Measurements from ENCODE around the gene TPI1. TPM values are rescaled to one million over a fixed set of nuclear protein-coding genes. Genes with fewer than 3 reads are reported as not detected.
"Not testable (repeated sequence)": the region's sequence is repeated elsewhere in the genome, so short reads cannot be mapped to it uniquely, and the experiment has no call there.

The TPI1 gene
- total RNA-seq, 1 donor from 2014 or later: 625 TPM

DNA sequence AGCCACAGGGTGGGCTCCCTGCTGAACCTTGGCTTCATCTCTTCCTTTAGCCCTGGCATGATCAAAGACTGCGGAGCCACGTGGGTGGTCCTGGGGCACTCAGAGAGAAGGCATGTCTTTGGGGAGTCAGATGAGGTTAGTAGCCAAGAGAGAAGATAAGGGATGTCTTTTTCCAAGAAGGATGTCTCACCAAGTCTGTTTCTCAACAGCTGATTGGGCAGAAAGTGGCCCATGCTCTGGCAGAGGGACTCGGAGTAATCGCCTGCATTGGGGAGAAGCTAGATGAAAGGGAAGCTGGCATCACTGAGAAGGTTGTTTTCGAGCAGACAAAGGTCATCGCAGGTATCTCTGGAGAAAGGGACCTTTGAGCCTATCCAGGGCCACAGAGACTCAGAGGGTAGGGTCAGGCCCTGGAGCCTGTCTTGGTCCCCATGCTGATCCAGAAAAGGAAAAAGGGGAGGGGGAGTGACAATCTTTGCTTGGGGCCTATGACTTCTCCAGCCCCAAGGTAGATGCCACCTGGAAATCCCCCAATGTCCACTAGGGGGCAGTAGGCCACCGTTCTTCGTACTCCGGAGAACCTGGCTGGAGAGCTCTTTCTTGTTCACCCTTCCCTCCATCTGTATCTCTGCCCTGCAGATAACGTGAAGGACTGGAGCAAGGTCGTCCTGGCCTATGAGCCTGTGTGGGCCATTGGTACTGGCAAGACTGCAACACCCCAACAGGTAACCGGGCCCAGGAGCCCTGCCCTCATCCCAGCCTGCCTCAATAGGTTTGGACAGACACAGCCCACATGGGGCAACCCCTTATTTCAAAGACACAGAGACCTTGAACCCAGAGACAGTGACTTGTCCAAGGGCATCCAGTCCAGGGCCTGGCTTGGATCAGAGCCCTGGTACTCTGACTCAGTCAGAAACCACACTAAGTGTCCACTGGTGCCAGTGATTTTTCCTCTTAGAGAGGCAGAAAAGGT is 2.0 kb downstream of the TPI1 start:
- DNase-seq: peak; percentile 88

DNA sequence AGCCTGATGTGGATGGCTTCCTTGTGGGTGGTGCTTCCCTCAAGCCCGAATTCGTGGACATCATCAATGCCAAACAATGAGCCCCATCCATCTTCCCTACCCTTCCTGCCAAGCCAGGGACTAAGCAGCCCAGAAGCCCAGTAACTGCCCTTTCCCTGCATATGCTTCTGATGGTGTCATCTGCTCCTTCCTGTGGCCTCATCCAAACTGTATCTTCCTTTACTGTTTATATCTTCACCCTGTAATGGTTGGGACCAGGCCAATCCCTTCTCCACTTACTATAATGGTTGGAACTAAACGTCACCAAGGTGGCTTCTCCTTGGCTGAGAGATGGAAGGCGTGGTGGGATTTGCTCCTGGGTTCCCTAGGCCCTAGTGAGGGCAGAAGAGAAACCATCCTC is 3.0 kb downstream of the TPI1 start:
- not testable (repeated sequence) for DNase-seq

DNA sequence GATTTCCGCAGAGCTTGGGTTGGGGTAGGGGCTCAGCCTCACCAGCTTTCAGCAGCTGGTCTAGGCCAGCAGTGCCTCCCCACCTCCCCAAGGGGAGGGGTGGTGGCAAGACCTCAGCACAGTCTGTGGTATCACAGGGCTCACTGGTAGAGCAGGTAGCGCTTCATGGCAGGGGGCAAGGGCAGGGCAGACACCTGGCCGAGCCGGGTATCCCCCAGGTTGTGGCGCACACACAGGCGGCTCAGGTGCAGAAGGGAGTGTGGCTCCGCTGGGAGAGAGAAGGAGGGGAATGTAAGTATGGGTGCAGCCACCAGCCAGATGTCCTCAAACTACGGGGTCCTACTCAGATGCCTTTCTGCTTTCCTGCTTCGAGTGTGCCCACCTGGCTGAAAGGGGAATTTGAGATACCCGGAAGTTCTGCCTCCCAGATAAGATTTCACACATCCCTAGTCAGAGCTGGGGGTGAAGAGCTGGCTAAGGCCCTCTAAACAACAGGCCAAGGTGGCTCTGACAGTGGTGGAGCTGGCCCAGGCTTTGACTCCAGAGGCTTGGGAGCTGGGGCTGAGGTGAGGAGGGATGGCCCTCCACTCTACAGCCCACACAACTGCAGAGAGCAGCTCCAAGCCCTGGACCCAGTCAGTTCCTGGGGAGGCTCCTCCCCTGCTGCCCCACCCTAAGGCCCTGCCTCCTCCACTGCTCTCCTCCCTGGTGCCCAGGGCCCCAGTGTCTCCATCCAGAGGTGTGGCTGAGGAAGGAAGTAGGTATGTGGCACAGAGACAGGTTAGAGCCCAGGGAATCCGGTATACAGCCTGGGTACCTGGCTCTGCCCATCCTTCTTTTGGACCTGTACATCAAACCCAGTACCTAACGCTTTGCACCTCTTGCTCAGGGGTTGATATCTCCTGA is 4.0 kb downstream of the TPI1 start:
- DNase-seq: no peak

DNA sequence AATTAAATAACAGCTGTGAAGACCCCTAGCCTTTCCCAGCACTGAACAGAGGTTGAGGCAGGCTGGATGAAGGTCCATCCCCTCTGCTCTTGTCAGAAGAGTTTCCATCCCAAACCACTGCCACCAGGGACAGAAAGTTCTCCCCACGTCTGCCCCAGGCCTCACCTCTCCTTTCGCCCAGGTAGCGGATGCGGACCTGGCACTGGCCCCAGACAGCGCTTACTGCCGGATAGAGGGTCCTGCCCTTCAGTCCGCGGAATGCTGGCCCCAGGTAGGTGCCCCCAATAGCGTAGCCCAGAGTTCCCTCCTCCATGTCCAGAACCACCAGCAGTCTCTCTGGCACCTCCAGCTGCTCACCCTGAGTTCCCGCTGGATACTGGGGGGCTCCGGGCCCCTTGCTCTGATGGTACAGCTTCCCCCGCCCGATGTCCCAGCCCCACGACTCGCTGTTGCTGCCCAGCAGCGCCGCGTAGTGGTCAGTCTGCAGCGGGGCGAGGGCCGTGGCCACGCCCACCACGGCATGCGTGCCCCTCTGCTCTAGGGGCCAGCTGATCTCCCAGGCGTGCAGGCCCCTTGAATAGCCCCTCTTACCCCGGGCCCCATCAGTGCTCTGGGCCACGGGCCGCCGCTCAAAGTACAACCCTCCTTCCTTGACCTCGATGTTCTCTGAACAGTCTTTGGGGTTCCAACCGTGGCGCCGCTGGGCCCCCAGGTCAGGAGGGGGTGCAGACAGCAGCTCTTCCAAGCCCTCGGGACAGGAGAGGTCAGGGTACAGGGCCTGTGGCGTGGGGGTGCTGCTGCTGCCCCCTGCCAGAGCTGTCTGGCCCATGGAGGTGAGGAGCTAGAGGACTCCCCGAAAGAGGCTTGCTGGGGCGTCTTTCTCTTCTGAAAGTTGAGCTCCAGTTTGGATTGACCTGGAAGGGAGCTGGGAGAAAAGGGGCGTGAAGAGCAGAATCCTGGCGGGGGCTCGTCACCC is 5.0 kb downstream of the TPI1 start:
- peak; percentile 86 for DNase-seq

DNA sequence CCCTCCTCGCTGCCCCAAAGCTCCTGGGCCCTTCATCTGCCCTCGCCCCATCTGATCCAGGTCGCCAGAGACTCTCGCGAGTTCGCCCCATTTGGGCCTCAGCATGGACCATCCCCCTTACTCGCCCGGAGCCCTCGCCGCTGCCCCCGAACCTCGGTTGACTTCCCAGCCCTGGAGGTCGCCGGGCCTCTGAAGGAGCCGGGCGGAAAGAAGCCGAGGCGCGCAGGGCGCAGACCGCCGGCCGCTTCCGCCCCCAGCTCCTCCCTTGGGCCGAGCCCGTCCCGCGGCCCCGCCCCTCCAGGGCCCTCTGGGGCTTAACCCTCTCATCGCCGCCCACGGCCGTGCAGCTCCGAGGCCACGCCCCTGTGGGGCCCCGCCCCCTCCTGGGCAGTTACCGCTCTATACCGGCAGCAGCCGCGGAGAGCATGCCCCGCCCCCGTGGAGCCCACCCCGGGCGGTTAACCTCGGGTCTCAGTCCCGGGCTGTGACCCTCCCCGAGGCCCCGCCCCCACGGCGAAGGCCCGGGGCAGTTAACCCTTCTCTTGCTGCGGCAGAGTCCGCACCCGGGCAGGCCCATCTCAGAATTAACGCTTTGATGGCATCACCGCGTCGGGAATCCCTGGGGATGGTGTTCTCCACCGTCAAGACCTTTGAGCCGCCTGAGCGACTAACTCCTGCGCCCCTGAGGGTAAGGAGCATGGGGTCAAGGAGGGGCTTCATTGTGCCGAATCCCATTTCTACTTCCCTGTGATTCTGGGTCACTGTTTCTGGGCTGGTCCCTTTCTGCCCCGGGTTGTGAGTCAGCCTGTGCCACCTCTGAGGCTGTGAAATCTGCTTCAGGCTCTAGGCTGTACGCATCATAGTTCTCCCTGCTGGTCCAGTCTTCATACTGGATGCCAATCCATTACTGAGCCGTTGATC is 6.0 kb downstream of the TPI1 start, which contains the start of gene SPSB2:
Gene SPSB2, minus strand, starts transcription at position 210 of the 921 bp plus-strand sequence. CDS start 402 bp downstream, outside the sequence.
- peak; percentile 96 for DNase-seq

DNA sequence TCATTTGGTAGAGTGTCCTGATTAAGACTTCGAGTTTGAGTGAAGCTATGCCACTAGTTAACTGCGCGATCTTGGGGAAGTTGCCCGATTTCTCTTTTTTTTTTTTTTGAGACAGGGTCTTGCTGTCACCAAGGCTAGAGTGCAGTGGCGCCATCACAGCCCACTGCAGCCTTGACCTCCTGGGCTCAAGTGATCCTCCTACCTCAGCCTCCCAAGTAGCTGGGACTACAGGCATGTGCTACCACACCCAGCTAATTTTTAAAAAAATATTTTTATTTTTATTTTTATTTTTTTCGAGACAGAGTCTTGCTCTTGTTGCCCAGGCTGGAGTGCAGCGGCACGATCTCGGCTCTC is 6.7 kb downstream of the TPI1 start:
- DNase-seq: not testable (repeated sequence)

DNA sequence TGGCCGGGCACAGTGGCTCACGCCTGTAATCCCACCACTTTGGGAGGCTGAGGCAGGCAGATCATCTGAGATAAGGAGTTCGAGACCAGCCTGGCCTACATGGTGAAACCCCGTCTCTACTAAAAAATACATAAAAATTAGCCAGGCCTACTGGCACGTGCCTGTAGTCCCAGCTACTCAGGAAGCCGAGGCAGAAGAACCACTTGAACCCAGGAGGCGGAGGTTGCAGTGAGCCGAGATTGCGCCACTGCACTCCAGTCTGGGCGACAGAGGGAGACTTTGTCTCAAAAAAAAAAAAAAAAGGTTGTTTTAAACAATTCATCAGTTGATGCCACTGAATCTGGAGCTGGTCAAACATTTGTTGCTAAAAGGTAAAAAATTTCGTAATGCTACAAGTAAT is 12.5 kb downstream of the TPI1 start:
- not testable (repeated sequence) for DNase-seq

DNA sequence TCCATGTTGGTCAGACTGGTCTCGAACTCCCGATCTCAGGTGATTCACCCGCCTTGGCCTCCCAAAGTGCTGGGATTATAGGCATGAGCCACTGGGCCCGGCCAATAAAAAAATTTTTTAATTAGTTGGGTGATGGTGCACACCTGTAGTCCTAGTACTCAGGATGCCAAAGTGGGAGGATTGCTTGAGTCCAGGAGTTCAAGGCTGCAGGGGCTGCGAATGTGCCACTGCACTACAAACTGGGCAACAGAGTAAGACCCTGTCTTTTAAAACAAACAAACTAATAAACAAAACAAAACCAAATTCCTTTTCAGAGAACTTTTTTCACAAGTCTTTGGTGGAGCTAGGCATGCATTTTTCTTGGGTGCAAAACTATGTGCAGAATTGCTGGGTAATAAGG is 15.9 kb downstream of the TPI1 start:
- DNase-seq: no peak

DNA sequence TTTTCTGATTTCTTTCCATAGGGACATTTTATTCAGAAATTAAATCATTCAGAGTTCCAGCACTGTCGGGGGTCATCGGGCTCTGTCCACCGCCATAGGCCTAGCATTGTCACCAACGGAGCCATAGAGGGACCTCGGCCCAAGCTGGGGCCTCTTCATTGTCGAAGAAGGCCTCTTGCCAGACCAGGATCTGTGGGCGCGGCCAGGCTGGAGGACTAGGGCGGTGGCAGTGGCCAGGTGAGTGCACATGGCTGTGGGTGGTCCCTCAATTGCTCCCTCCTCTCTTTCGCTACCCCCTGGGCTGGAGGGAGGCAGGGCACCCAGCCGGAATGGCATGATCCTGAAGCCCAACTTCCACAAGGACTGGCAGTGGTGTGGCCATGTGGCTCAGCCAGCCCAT is 16.4 kb downstream of the TPI1 start:
- DNase-seq: no peak

DNA sequence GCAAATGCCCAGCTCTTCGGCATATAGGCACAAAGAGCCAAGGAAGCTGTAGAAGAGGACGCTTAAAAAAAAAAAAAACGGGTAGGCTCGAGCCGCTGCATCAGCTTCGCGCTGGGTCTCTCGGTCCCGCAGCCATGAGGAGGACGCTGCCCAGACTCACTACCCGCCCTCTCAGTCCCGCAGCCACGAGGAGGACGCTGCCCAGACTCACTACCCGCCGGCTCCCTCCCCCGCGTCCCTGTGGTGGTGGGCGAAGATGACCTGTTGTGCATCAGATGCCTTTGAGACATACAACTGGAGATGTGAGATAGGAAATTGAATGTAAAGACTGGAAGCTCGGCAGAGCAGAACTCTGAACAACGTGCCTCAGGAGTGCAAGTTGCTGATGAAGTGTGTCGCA is 17.2 kb downstream of the TPI1 start:
- DNase-seq: no peak

DNA sequence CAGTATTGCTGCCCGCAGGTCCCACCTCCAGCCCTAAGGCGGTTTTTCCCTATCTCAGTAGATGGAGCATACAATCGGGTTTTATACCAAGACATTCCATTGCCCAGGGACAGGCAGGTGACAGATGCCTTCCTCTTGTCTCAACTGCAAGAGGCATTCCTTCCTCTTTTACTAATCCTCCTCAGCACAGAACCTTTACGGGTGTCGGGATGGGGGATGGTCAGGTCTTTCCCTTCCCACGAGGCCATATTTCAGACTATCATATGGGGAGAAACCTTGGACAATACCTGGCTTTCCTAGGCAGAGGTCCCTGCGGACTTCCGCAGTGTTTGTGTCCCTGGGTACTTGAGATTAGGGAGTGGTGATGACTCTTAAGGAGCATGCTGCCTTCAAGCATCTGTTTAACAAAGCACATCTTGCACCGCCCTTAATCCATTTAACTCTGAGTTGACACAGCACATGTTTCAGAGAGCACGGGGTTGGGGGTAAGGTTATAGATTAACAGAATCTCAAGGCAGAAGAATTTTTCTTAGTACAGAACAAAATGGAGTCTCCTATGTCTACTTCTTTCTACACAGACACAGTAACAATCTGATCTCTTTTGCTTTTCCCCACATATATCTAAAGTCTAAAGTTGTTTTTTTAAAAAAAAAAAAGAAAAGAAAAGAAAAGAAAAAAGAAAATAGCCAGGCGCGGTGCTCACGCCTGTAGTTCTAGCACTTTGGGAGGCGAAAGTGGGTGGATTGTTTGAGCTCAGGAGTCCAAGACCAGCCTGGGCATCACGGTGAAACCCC is 19.1 kb downstream of the TPI1 start:
- DNase-seq: not testable (repeated sequence)

DNA sequence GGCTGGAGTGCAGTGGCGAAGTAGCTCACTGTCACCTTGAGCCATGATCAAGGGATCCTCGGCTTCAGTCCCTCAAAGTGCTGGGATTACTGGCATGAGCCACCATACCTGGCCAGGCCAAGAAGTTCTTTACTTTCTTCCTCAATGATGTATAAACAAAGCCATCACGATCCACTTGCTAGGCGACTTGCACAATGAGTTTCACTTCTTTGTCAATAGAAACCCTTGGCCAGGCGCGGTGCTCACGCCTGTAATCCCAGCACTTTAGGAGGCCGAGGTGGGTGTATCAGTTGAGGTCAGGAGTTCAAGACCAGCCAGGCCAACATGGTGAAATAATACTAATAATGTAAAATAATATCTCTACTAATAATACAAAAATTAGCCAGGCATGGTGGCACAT is 20.1 kb downstream of the TPI1 start:
- no peak for DNase-seq

DNA sequence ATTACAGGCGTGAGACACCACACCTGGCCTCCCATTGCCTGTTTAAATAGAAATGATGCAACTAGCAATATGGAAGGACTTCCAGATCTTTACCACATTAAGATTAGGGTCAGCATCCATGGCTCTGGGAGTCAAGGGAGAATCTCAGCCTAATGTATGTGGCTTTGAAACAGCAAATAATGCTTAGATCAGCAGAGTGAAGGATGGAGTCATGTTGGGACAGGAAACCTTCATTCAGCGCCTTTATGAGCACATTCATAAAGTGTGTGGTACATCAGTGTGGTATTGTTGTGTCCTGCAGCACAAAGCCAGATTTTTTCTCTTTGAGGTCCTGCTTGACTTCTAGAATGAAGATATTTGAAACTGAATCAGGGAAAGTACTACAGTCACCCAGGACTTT is 21.0 kb downstream of the TPI1 start:
- DNase-seq: no peak

DNA sequence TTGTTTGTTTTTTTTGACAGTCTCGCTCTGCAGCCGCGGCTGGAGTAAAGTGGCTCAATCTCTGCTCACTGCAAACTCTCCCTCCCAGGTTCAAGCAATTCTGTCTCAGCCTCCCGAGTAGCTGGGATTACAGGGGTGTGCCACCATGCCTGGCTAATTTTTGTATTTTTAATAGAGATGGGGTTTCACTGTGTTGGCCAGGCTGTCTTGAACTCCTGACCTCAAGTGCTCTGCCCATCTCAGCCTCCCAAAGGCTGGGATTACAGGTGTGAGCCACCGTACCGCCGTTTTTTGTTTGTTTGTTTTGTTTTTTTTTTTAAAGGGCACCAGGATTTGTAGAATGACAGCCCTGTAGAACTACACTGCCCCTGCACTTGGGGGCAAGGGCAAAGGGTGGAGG is 21.5 kb downstream of the TPI1 start:
- DNase-seq: not testable (repeated sequence)

DNA sequence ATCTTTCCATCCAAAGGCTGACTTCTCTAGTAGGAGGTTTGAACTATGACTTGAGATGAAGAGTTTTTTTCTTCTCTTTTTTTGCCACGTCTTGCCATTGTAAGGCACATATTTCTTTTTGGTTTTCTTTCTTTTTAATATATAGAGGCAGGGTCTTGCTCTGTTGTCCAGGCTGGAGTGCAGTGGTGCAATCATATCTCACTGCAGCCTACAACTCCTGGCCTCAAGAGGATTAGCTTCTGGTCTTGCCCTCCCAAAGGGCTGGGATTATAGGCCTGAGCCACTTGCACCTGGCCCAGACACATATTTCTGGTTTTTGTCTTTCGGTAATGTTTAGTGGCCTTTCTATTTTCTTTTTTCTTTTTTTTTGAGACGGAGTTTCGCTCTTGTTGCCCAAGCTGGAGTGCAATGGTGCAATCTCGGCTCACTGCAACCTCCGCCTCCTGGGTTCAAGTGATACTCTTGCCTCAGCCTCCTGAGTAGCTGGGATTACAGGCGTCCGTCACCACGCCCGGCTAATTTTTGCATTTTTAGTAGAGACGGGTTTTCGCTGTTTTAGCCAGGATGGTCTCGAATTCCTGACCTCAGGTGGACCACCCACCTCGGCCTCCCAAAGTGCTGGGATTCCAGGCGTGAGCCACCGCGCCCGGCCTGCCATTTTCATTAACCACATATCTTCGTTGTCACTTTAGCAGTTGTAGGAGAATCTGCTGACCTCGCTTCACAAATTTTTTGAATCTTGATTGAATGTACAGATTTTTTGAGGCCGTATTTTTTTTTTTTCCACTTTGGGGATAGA is 22.6 kb downstream of the TPI1 start:
- not testable (repeated sequence) for DNase-seq

DNA sequence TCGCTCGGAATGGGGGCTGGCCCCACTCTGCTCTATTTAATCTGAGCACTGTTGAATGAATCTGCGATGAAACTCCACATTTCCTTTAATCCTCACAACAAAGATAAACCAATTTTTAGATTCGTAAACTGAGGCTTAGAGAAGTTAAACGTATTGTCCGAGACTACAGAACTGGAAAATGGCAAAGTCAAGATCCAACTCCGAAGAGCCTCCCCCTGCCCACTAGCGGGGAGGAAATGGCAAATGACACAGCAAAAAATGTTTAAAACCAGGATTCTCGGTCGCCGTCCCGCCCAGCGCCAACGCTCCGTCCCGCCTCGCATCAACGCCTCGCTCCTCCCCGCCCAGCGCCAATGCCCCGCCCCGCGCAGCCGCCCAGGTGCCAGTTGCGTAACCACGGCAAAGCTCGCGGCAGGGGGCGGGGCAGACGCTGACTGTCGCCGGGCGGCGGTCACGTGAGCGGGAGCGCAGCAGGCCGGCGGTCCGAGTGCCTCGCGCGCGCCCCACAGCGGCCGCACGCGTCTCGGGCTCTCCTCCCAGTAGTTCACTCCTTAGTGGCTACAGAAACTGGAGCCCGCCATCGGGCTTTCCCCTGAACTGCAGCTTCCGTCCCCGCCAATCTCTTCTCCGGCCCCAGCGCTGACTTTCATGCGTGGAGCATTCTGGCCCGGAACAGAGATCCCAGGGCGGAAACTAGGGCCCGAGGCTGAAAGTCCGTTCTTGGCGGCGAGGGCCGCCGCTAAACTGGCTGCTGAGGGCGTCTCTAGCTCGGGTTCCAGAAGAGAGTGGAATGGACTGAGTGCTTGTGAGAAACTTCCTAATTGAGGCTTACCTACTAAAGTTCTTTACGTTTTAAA is 23.7 kb downstream of the TPI1 start:
- DNase-seq: peak; percentile 99

DNA sequence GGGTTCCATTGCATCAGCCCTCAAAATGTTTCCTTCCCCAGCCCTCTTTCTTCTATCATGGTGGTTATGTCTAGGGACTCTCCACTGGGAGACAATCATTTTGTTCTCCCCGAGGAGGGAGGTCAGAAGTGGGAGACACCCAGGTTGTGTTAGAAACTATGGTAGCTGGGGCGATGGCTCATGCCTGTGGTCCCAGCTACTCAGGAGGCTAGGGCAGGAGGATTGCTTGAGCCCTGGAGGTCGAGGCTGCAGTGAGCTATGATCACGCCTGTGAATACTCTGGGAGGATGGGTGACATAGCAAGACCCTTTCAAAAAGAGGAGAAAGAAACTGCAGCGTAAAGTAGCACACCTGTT is 24.3 kb downstream of the TPI1 start:
- no peak for DNase-seq

DNA sequence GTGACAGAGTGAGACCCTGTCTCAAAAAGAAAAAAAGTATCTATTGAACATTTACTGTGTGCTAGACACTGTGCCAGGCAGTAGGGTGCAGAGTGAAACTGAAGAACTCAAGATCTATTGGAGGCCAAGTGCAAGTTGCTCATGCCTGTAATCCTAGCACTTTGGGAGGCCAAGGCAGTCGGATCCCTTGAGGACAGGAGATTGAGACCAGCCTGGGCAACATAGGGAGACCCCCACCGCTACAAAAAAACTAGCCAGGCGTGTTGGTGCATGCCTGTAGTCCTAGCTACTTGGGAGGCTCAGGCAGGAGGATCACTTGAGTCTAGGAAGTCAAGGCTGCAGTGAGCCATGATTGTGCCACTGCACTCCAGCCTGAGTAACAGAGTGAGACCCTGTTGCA is 25.4 kb downstream of the TPI1 start:
- DNase-seq: not testable (repeated sequence)

Data from dermis blood vessel endothelial cell (primary cell).